IMR-90 (cell line): Measurements from ENCODE around the gene RIC8B. TPM values are rescaled to one million over a fixed set of nuclear protein-coding genes. Genes with fewer than 3 reads are reported as not detected.

Experiments
- ATAC-seq: fragments of 200-7000 bp; cut with Tn5 transposase; 2 replicates; pipeline ENCODE4 v1.9.1; 2020; ENCODE audit warnings: low read depth, mild to moderate bottlenecking, moderate library complexity
- BruUV-seq: library from RNA; stranded (reverse); fragments of 400-500 nt; replicated peaks from 2 replicates; lab custom pipeline; 2021; lab: Mats Ljungman, UMichigan
- CTCF ChIA-PET: fragments of 300-600 bp; formaldehyde crosslinking; extraction: SDS; loops from one replicate; lab custom pipeline; 2021; ENCODE audit warnings: antibody characterized with exemption; lab: Yijun Ruan, JAX
- POLR2A ChIA-PET: fragments of 300-600 bp; sonication (Branson Sonifier 250); formaldehyde crosslinking; loops from one replicate; lab custom pipeline; 2022; ENCODE audit warnings: antibody characterized with exemption; ENCODE audit not compliant: unreplicated experiment; lab: Charles Lee
- DNase-seq: peaks from one replicate; pipeline ENCODE4 v3.0.0; 2013
- H2AFZ ChIP-seq: replicated peaks from 2 replicates; pipeline ENCODE3; 2013; ENCODE audit warnings: low read length, mild to moderate bottlenecking; ENCODE audit not compliant: poor library complexity
- H2AK5ac ChIP-seq: 2 replicates; pipeline ENCODE4 v1.6.1; 2013; ENCODE audit warnings: low read depth, low read length, inconsistent platforms
- H2AK9ac ChIP-seq: replicated peaks from 2 replicates; pipeline ENCODE3; 2013; ENCODE audit warnings: mild to moderate bottlenecking, low read depth, low read length, moderate library complexity; ENCODE audit not compliant: poor library complexity
- H2BK120ac ChIP-seq: 2 replicates; pipeline ENCODE4 v1.6.1; 2013; ENCODE audit warnings: low read depth, low read length, inconsistent platforms
- H2BK15ac ChIP-seq: 3 replicates; pipeline ENCODE4 v1.6.1; 2013; ENCODE audit warnings: low read depth, low read length, inconsistent platforms
- H2BK20ac ChIP-seq: 2 replicates; pipeline ENCODE4 v1.6.1; 2013; ENCODE audit warnings: low read depth, mild to moderate bottlenecking, inconsistent platforms, low read length, moderate library complexity
- H2BK5ac ChIP-seq: 2 replicates; pipeline ENCODE4 v1.6.1; 2013; ENCODE audit warnings: mild to moderate bottlenecking, low read depth, low read length, inconsistent platforms; ENCODE audit not compliant: poor library complexity, severe bottlenecking
- H3K14ac ChIP-seq: replicated peaks from 2 replicates; pipeline ENCODE4 v1.6.1; 2013; ENCODE audit warnings: low read depth, low read length, inconsistent platforms
- H3K18ac ChIP-seq: 2 replicates; pipeline ENCODE4 v1.6.1; 2013; ENCODE audit warnings: low read depth, low read length, control low read depth
- H3K23ac ChIP-seq: 2 replicates; pipeline ENCODE4 v1.6.1; 2013; ENCODE audit warnings: low read depth, low read length, inconsistent platforms
- H3K27ac ChIP-seq: 2 replicates; pipeline ENCODE4 v1.5.1; 2013; ENCODE audit warnings: mild to moderate bottlenecking, control low read depth, low read length; ENCODE audit not compliant: insufficient read depth
- H3K27me3 ChIP-seq: 2 replicates; pipeline ENCODE4 v1.6.1; 2013; ENCODE audit warnings: low read length; ENCODE audit not compliant: control insufficient read depth, insufficient read depth
- H3K36me3 ChIP-seq: 2 replicates; pipeline ENCODE4 v1.6.1; 2013; ENCODE audit warnings: low read length, mixed read lengths; ENCODE audit not compliant: control insufficient read depth, insufficient read depth
- H3K4ac ChIP-seq: 2 replicates; pipeline ENCODE4 v1.6.1; 2013; ENCODE audit warnings: low read depth, low read length, inconsistent platforms
- H3K4me1 ChIP-seq: 2 replicates; pipeline ENCODE4 v1.6.1; 2013; ENCODE audit warnings: low read length, mixed read lengths; ENCODE audit not compliant: control insufficient read depth, insufficient read depth
- H3K4me2 ChIP-seq: 2 replicates; pipeline ENCODE4 v1.6.1; 2013; ENCODE audit warnings: low read depth, mild to moderate bottlenecking, control low read depth, low read length, moderate library complexity
- H3K4me3 ChIP-seq: 2 replicates; pipeline ENCODE4 v1.5.1; 2013; ENCODE audit warnings: low read depth, mild to moderate bottlenecking, control low read depth, low read length, moderate library complexity; ENCODE audit not compliant: insufficient read depth
- H3K56ac ChIP-seq: 2 replicates; pipeline ENCODE4 v1.6.1; 2013; ENCODE audit warnings: low read length, inconsistent platforms; ENCODE audit not compliant: insufficient read depth; ENCODE audit errors: extremely low read depth
- H3K79me1 ChIP-seq, 2 experiments: 2 replicates each; pipeline ENCODE4 v1.6.1; 2013; ENCODE audit warnings: low read length in 2 of 2, inconsistent platforms in 1 of 2, low read depth in 1 of 2
- H3K9ac ChIP-seq: 2 replicates; pipeline ENCODE4 v1.6.1; 2013; ENCODE audit warnings: low read depth, low read length, control low read depth
- H3K9me1 ChIP-seq: 2 replicates; pipeline ENCODE4 v1.6.1; 2013; ENCODE audit warnings: low read length, inconsistent platforms; ENCODE audit not compliant: insufficient read depth
- H3K9me3 ChIP-seq: 2 replicates; pipeline ENCODE4 v1.6.1; 2013; ENCODE audit warnings: low read length; ENCODE audit not compliant: control insufficient read depth, insufficient read depth
- H4K20me1 ChIP-seq: 2 replicates; pipeline ENCODE4 v1.6.1; 2013; ENCODE audit warnings: low read length, inconsistent platforms; ENCODE audit not compliant: insufficient read depth
- H4K5ac ChIP-seq: 2 replicates; pipeline ENCODE4 v1.6.1; 2013; ENCODE audit warnings: mild to moderate bottlenecking, low read depth, low read length, control low read depth
- H4K8ac ChIP-seq, 2 experiments: 2 replicates each; pipeline ENCODE4 v1.6.1; 2013; ENCODE audit warnings: low read depth in 2 of 2, low read length in 2 of 2, control low read depth in 1 of 2, inconsistent platforms in 1 of 2
- H4K91ac ChIP-seq: 2 replicates; pipeline ENCODE4 v1.6.1; 2013; ENCODE audit warnings: low read depth, low read length, inconsistent platforms; ENCODE audit not compliant: insufficient read depth
- POLR2A ChIP-seq: IDR thresholded peaks from 2 replicates; pipeline ENCODE4 v1.6.1; 2012; ENCODE audit warnings: mild to moderate bottlenecking, low read depth, low read length
- WGBS, 2 experiments: methylation state at CpG; one replicate each; pipeline versions ENCODE4 v1.1.5 to v1.1.7; 2013; ENCODE audit warnings: missing lambda C conversion rate in 2 of 2; ENCODE audit not compliant: insufficient read length in 1 of 2; ENCODE audit errors: extremely low coverage in 2 of 2; 5-methylcytosine and 5-hydroxymethylcytosine counted together
- dilution Hi-C: fragments of 300-500 bp; cut with HindIII; formaldehyde crosslinking; loops from one replicate; pipeline ENCODE4 v1.14.3; 2018; ENCODE audit warnings: low sequenced_read_pairs; ENCODE audit not compliant: unreplicated experiment
- in situ Hi-C: fragments of 300-500 bp; cut with MboI; formaldehyde crosslinking; loops from 3 replicates; pipeline ENCODE4 v1.14.3; 2019; ENCODE audit warnings: low sequenced_read_pairs, inconsistent platforms, mixed read lengths
- intact Hi-C: fragments of 100-400 bp; cut with micrococcal nuclease; formaldehyde crosslinking; loops from 2 replicates; pipeline ENCODE4 v1.10.0; 2022
- polyA plus RNA-seq, 3 experiments: library from polyadenylated mRNA; depleted of rRNA; stranded (reverse); fragments of >200 nt; gene quantifications; 2 replicates each; pipeline ENCODE4 v1.2.3, GENCODE V29; 2012; ENCODE audit warnings: low replicate concordance in 1 of 3
- total RNA-seq: library from RNA; depleted of rRNA; stranded (reverse); fragments of >200 nt; gene quantifications from 2 replicates; pipeline ENCODE4 v1.2.3, GENCODE V29; 2012

Gene RIC8B
- total and polyA plus RNA-seq, 2 of the 4 experiments (the other 2 are of a cell fraction): 5.5 to 19.5 TPM

DNA sequence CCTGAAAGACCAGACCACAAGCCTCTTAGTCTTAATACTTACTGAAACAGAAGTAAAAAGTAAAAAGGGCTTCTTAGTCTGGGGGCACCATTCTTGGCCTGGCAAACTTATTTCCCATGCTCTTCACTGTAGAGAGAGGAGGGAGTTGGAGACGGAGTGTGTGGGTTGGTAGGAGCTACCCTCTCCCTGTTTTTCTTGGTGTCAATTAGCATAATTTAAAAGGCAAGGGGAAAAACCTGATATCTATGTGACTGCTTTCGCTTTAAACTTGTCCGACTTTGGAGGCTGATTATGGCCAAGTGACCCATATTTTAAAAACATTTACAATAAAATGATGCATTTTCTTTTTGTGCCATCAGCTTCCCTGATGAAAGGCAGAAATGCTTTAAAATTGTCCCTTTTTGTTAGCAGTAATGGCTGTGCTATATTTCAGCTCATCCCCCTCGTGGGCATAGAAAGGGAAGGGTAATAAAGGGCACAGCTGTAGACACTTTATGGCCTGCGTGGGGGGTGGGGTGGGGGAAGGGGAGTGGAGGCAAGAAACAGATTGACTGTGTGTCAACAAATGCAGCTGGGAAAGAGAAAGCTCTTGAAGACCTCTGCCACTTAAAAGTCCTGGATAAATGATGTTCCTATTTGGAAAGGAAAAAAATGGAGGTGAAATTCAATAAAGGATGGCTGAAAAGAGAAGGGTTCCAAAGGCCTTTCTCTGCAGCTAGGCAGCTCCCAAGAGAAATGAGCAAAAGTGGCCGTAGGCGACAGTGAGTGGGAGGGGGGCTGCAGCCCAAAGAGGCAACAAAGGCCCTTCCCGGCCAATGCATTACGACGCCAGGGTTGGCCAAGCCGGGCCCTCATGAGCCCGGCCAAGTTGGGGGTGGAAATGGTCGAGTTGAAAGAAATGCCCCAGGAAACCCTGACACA lies 123.8 kb downstream of the RIC8B start:
- H2AK5ac ChIP-seq: no peak overlapping the region
- H3K4me3 ChIP-seq: no peak overlapping the region
- H3K56ac ChIP-seq: no peak overlapping the region
- H3K79me1 ChIP-seq: no peaks in the 10 kb centered on the region
- H3K23ac ChIP-seq: no peak overlapping the region
- ATAC-seq: no peak
- DNase-seq: no peak
- H4K5ac ChIP-seq: no peak overlapping the region
- H3K36me3 ChIP-seq: no peaks in the 10 kb centered on the region
- H3K18ac ChIP-seq: no peak overlapping the region
- H4K20me1 ChIP-seq: no peaks in the 10 kb centered on the region
- H3K9ac ChIP-seq: no peak overlapping the region
- no peaks in the 10 kb centered on the region; the same call in 1 of the 2 replicates for H3K9me3 ChIP-seq
- no peak for TF ChIP-seq POLR2A
- H3K4me2 ChIP-seq: 0 out of 2 replicates have a peak overlapping the region, but pooled peaks have one; percentile 22
- POLR2A ChIA-PET: no interaction called here
- no peak overlapping the region for H2AK9ac ChIP-seq
- CTCF ChIA-PET: interaction anchor here (1.7 kb wide), 1 partner anchor 21 kb away, joined by 4 read pairs; no protein-coding TSS in a partner anchor
- H2AFZ ChIP-seq: peak overlapping the region; percentile 30
- no peak overlapping the region for H3K4ac ChIP-seq
- H3K27ac ChIP-seq: no peak overlapping the region
- dilution Hi-C loops: no loop called here
- BruUV-seq: no TSS peak
- no peaks in the 10 kb centered on the region for H3K9me1 ChIP-seq
- H2BK120ac ChIP-seq: no peak overlapping the region
- intact Hi-C loops: no loop called here
- peaks cover 11% of the 10 kb centered on the region; the same call in 1 of the 2 replicates for H3K27me3 ChIP-seq
- H2BK5ac ChIP-seq: no peak overlapping the region
- H4K91ac ChIP-seq: no peak overlapping the region
- in situ Hi-C loops: no loop called here
- no peaks in the 10 kb centered on the region for H3K4me1 ChIP-seq
- 28% methylated on average over 9 of the region's 13 CpGs; no CpG with 5 or more reads in 1 of the 2 experiments for WGBS, 2 experiments
- no peak overlapping the region for H4K8ac ChIP-seq
- H2BK15ac ChIP-seq: no peak overlapping the region
- H3K14ac ChIP-seq: no peak overlapping the region
- H2BK20ac ChIP-seq: no peak overlapping the region
